Tibial artery (tissue), 4 donors: ENCODE results near the gene TULP3.

Experiments
- DNase-seq, 2 donors: peaks; one replicate each; pipeline ENCODE4 v3.0.0-alpha.2; 2019
- H3K27ac ChIP-seq, 2 donors: fragments of 200-600 bp; sonication (generic) in 1 of 2; 1 replicate in 1 of 2; 2 replicates in 1 of 2; pipeline ENCODE4 v1.5.1; 2018 to 2019; ENCODE audit warnings: mild to moderate bottlenecking in 1 of 2
- H3K27me3 ChIP-seq, 2 donors: fragments of 200-600 bp; sonication (generic) in 1 of 2; one replicate each; pipeline versions ENCODE4 v1.5.1 to v1.6.0; 2016 to 2019
- H3K36me3 ChIP-seq, 3 donors: fragments of 200-600 bp; sonication (generic) in 2 of 3; one replicate each; pipeline ENCODE4 v1.5.1; 2016 to 2019; ENCODE audit warnings: mild to moderate bottlenecking in 2 of 3
- H3K4me1 ChIP-seq, 4 donors: fragments of 200-600 bp; sonication (generic) in 2 of 4; 1 replicate in 3 of 4; 2 replicates in 1 of 4; pipeline ENCODE4 v1.5.1; 2016 to 2019
- H3K4me3 ChIP-seq, 2 donors: fragments of 200-600 bp; sonication (generic) in 1 of 2; 1 replicate in 1 of 2; 2 replicates in 1 of 2; pipeline ENCODE4 v1.5.1; 2018 to 2019; ENCODE audit warnings: mild to moderate bottlenecking in 2 of 2
- H3K9me3 ChIP-seq, 3 donors: fragments of 200-600 bp; sonication (generic) in 1 of 3; one replicate each; pipeline ENCODE4 v1.5.1; 2016 to 2019
- CTCF ChIP-seq, 2 experiments: fragments of 200-600 bp in 1 of 2; fragments of 450-650 bp in 1 of 2; IDR thresholded peaks; one replicate each; pipeline ENCODE4 v1.5.1; 2017 to 2019; ENCODE audit warnings: antibody characterized with exemption in 2 of 2, mild to moderate bottlenecking in 1 of 2, moderate library complexity in 1 of 2
- intact Hi-C: fragments of 100-400 bp; cut with DNase I; formaldehyde crosslinking; loops from one replicate; pipeline ENCODE4 v1.15.0; 2023; ENCODE audit warnings: low total_unique reads

The TULP3 gene

GRCh38 chr12:2961705-2962104 is 71.0 kb downstream of the TULP3 start:
- DNase-seq = no peak
- H3K4me1 ChIP-seq = peaks cover 0 to 28% (median 22%) of the 10 kb centered on the region in 4 donors
- H3K27me3 ChIP-seq = no peaks in the 10 kb centered on the region
- intact Hi-C loops = no loop called here
- TF ChIP-seq CTCF (IDR thresholded peaks at IDR 0.05) = no peak
- H3K36me3 ChIP-seq = no peaks in the 10 kb centered on the region
- H3K27ac ChIP-seq = no peak overlapping the region
- H3K9me3 ChIP-seq = no peaks in the 10 kb centered on the region
- H3K4me3 ChIP-seq = no peak overlapping the region

- H3K27me3 ChIP-seq = no peaks in the 10 kb centered on the region
- no peak overlapping the region for H3K4me3 ChIP-seq
- H3K4me1 ChIP-seq = peaks cover 0 to 22% (median 15%) of the 10 kb centered on the region in 4 donors
- H3K9me3 ChIP-seq = no peaks in the 10 kb centered on the region
- no peaks in the 10 kb centered on the region for H3K36me3 ChIP-seq
- intact Hi-C loops = no loop called here
- no peak overlapping the region for H3K27ac ChIP-seq
- TF ChIP-seq CTCF (IDR thresholded peaks at IDR 0.05) = no peak
- no peak for DNase-seq
Measured at GRCh38 chr12:2963154-2963759, 72.6 kb downstream of the TULP3 start.

GRCh38 chr12:2963760-2964292 is 73.1 kb downstream of the TULP3 start:
- no peak for TF ChIP-seq CTCF (IDR thresholded peaks at IDR 0.05)
- DNase-seq = no peak
- no peaks in the 10 kb centered on the region for H3K9me3 ChIP-seq
- H3K4me1 ChIP-seq = peaks cover 0 to 19% (median 12%) of the 10 kb centered on the region in 4 donors
- intact Hi-C loops = no loop called here
- H3K27ac ChIP-seq = no peak overlapping the region
- H3K27me3 ChIP-seq = no peaks in the 10 kb centered on the region
- no peaks in the 10 kb centered on the region for H3K36me3 ChIP-seq
- H3K4me3 ChIP-seq = no peak overlapping the region

GRCh38 chr12:2967651-2968050 is 77.0 kb downstream of the TULP3 start:
- Histone ChIP-seq H3K9me3 (no peaks in the 10 kb centered on the region), H3K36me3 (peaks cover 0 to 6% (median 0%) of the 10 kb centered on the region in 3 donors), H3K4me1 (no peaks in the 10 kb centered on the region), H3K4me3 (no peak overlapping the region), H3K27ac (no peak overlapping the region), H3K27me3 (no peaks in the 10 kb centered on the region)
- no peak for TF ChIP-seq CTCF (IDR thresholded peaks at IDR 0.05)
- no peak for DNase-seq
- intact Hi-C loops = no loop called here

GRCh38 chr12:2970744-2971143 is 80.1 kb downstream of the TULP3 start:
- intact Hi-C loops = no loop called here
- Histone ChIP-seq H3K9me3 (no peaks in the 10 kb centered on the region), H3K27me3 (no peaks in the 10 kb centered on the region), H3K4me3 (no peak overlapping the region), H3K27ac (no peak overlapping the region), H3K36me3 (peaks cover 0 to 6% (median 0%) of the 10 kb centered on the region in 3 donors), H3K4me1 (peaks cover 0 to 7% (median 3%) of the 10 kb centered on the region in 4 donors)
- TF ChIP-seq CTCF (IDR thresholded peaks at IDR 0.05) = no peak
- no peak for DNase-seq
